HFF-Myc (cell line): Measurements from ENCODE around the gene WDR70.

Experiments
- DNase-seq: peaks from one replicate; pipeline ENCODE4 v3.0.0-alpha.2; 2011; ENCODE audit warnings: low read depth; ENCODE audit errors: extremely low read depth
- H3K4me3 ChIP-seq: replicated peaks from 2 replicates; pipeline ENCODE4 v1.5.1; 2011; ENCODE audit warnings: low read depth, mild to moderate bottlenecking, control low read depth, low read length
- TF ChIP-seq, protein P1 (sequence below): IDR thresholded peaks from 2 replicates; pipeline ENCODE4 v1.5.1; 2012; ENCODE audit warnings: mild to moderate bottlenecking, low read depth, low read length, control low read depth; ENCODE audit errors: missing control alignments

Gene WDR70

DNA sequence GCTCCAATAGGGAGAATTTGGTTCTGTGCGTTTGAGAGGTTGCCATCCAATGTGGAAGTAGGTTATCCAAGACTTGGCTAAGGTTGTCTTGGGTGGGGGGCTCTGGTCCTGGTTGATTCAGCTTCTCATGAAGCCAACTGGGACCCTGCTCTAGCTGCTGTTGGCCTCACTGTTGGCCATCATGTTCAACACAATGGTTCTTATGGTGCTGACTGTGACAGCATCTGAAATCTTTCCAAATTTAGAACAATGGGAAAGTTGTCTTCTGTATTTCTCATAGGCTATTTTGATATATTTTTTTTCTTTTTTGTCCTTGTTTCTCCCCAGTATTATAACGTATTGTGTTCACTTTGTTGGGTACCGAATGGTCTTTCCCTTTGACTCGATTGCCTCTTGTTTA, 388.8 kb downstream of the WDR70 start:
- no peak for DNase-seq
- no peak overlapping the region for H3K4me3 ChIP-seq
- TF ChIP-seq, protein P1, sequence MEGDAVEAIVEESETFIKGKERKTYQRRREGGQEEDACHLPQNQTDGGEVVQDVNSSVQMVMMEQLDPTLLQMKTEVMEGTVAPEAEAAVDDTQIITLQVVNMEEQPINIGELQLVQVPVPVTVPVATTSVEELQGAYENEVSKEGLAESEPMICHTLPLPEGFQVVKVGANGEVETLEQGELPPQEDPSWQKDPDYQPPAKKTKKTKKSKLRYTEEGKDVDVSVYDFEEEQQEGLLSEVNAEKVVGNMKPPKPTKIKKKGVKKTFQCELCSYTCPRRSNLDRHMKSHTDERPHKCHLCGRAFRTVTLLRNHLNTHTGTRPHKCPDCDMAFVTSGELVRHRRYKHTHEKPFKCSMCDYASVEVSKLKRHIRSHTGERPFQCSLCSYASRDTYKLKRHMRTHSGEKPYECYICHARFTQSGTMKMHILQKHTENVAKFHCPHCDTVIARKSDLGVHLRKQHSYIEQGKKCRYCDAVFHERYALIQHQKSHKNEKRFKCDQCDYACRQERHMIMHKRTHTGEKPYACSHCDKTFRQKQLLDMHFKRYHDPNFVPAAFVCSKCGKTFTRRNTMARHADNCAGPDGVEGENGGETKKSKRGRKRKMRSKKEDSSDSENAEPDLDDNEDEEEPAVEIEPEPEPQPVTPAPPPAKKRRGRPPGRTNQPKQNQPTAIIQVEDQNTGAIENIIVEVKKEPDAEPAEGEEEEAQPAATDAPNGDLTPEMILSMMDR, result no peak

- TF ChIP-seq, protein P1, result no peak
- no peak for DNase-seq
- H3K4me3 ChIP-seq, result no peak overlapping the region
Measured at GRCh38 chr5:37768371-37768770, 389.3 kb downstream of the WDR70 start.

GRCh38 chr5:37769108-37769507, 390.0 kb downstream of the WDR70 start:
- H3K4me3 ChIP-seq, result no peak overlapping the region
- TF ChIP-seq, protein P1, result no peak

GRCh38 chr5:37769840-37770239, 390.7 kb downstream of the WDR70 start:
- DNase-seq, result no peak
- no peak overlapping the region for H3K4me3 ChIP-seq
- TF ChIP-seq, protein P1, result no peak

More at GRCh38 chr5:37769108-37769507, 390.0 kb downstream of the WDR70 start:
- no peak for DNase-seq

DNA sequence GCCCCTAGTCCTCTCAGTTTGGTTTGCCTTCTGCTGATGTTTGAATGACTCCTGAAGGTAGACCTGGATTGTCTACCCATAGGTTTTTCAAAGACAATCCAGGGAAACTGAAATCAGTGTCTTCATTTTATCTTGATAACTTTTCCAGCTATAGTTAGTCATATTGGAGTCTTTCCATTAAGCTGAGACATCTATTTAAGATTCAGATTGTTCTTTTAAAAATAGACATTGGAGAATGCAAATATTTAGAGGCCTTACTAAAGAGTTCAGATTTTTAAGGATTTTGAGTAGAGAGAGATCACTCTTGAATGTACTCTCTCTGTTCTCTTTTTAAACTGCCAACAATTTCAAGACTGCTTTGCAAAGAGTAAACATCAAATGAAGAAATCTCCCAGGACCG, 391.7 kb downstream of the WDR70 start:
- DNase-seq, result no peak
- TF ChIP-seq, protein P1, result no peak
- H3K4me3 ChIP-seq, result no peak overlapping the region

DNA sequence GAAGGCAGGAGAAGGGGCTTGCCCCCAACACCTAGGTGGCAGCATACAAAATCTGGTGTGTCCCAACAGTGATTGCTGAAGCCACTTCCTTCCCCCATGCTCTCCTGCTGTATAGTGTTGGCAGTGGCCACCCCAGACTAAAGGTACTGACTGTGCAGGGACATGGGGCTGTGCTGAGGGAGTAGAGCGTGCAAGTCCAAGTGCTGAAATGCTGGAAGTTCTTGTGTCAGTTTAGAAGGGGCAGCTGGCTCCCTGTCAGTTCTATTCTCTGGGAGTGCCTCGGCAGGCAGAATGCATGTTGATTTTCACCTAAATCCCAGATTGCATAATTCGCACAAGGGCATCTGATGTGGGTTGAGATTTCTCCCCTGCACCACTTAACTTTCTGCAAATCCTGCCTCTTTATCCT, 392.1 kb downstream of the WDR70 start:
- no peak for DNase-seq

More for the DNA sequence above, 392.1 kb downstream of the WDR70 start:
- TF ChIP-seq, protein P1, result no peak
- no peak overlapping the region for H3K4me3 ChIP-seq
